IMR-90 (cell line): ENCODE results near the gene SFXN2. TPM values are rescaled to one million over a fixed set of nuclear protein-coding genes. Genes with fewer than 3 reads are reported as not detected.

Source experiments
- ATAC-seq: fragments of 200-7000 bp; cut with Tn5 transposase; 2 replicates; pipeline ENCODE4 v1.9.1; 2020; ENCODE audit warnings: low read depth, mild to moderate bottlenecking, moderate library complexity
- BruUV-seq: library from RNA; stranded (reverse); fragments of 400-500 nt; replicated peaks from 2 replicates; lab custom pipeline; 2021; lab: Mats Ljungman, UMichigan
- CTCF ChIA-PET: fragments of 300-600 bp; formaldehyde crosslinking; extraction: SDS; loops from one replicate; lab custom pipeline; 2021; ENCODE audit warnings: antibody characterized with exemption; lab: Yijun Ruan, JAX
- POLR2A ChIA-PET: fragments of 300-600 bp; sonication (Branson Sonifier 250); formaldehyde crosslinking; loops from one replicate; lab custom pipeline; 2022; ENCODE audit warnings: antibody characterized with exemption; ENCODE audit not compliant: unreplicated experiment; lab: Charles Lee
- DNase-seq: peaks from one replicate; pipeline ENCODE4 v3.0.0; 2013
- H2AFZ ChIP-seq: replicated peaks from 2 replicates; pipeline ENCODE3; 2013; ENCODE audit warnings: low read length, mild to moderate bottlenecking; ENCODE audit not compliant: poor library complexity
- H2AK5ac ChIP-seq: 2 replicates; pipeline ENCODE4 v1.6.1; 2013; ENCODE audit warnings: low read depth, low read length, inconsistent platforms
- H2AK9ac ChIP-seq: replicated peaks from 2 replicates; pipeline ENCODE3; 2013; ENCODE audit warnings: mild to moderate bottlenecking, low read depth, low read length, moderate library complexity; ENCODE audit not compliant: poor library complexity
- H2BK120ac ChIP-seq: 2 replicates; pipeline ENCODE4 v1.6.1; 2013; ENCODE audit warnings: low read depth, low read length, inconsistent platforms
- H2BK15ac ChIP-seq: 3 replicates; pipeline ENCODE4 v1.6.1; 2013; ENCODE audit warnings: low read depth, low read length, inconsistent platforms
- H2BK20ac ChIP-seq: 2 replicates; pipeline ENCODE4 v1.6.1; 2013; ENCODE audit warnings: low read depth, mild to moderate bottlenecking, inconsistent platforms, low read length, moderate library complexity
- H2BK5ac ChIP-seq: 2 replicates; pipeline ENCODE4 v1.6.1; 2013; ENCODE audit warnings: mild to moderate bottlenecking, low read depth, low read length, inconsistent platforms; ENCODE audit not compliant: poor library complexity, severe bottlenecking
- H3K14ac ChIP-seq: replicated peaks from 2 replicates; pipeline ENCODE4 v1.6.1; 2013; ENCODE audit warnings: low read depth, low read length, inconsistent platforms
- H3K18ac ChIP-seq: 2 replicates; pipeline ENCODE4 v1.6.1; 2013; ENCODE audit warnings: low read depth, low read length, control low read depth
- H3K23ac ChIP-seq: 2 replicates; pipeline ENCODE4 v1.6.1; 2013; ENCODE audit warnings: low read depth, low read length, inconsistent platforms
- H3K27ac ChIP-seq: 2 replicates; pipeline ENCODE4 v1.5.1; 2013; ENCODE audit warnings: mild to moderate bottlenecking, control low read depth, low read length; ENCODE audit not compliant: insufficient read depth
- H3K27me3 ChIP-seq: 2 replicates; pipeline ENCODE4 v1.6.1; 2013; ENCODE audit warnings: low read length; ENCODE audit not compliant: control insufficient read depth, insufficient read depth
- H3K36me3 ChIP-seq: 2 replicates; pipeline ENCODE4 v1.6.1; 2013; ENCODE audit warnings: low read length, mixed read lengths; ENCODE audit not compliant: control insufficient read depth, insufficient read depth
- H3K4ac ChIP-seq: 2 replicates; pipeline ENCODE4 v1.6.1; 2013; ENCODE audit warnings: low read depth, low read length, inconsistent platforms
- H3K4me1 ChIP-seq: 2 replicates; pipeline ENCODE4 v1.6.1; 2013; ENCODE audit warnings: low read length, mixed read lengths; ENCODE audit not compliant: control insufficient read depth, insufficient read depth
- H3K4me2 ChIP-seq: 2 replicates; pipeline ENCODE4 v1.6.1; 2013; ENCODE audit warnings: low read depth, mild to moderate bottlenecking, control low read depth, low read length, moderate library complexity
- H3K4me3 ChIP-seq: 2 replicates; pipeline ENCODE4 v1.5.1; 2013; ENCODE audit warnings: low read depth, mild to moderate bottlenecking, control low read depth, low read length, moderate library complexity; ENCODE audit not compliant: insufficient read depth
- H3K56ac ChIP-seq: 2 replicates; pipeline ENCODE4 v1.6.1; 2013; ENCODE audit warnings: low read length, inconsistent platforms; ENCODE audit not compliant: insufficient read depth; ENCODE audit errors: extremely low read depth
- H3K79me1 ChIP-seq, 2 experiments: 2 replicates each; pipeline ENCODE4 v1.6.1; 2013; ENCODE audit warnings: low read length in 2 of 2, inconsistent platforms in 1 of 2, low read depth in 1 of 2
- H3K9ac ChIP-seq: 2 replicates; pipeline ENCODE4 v1.6.1; 2013; ENCODE audit warnings: low read depth, low read length, control low read depth
- H3K9me1 ChIP-seq: 2 replicates; pipeline ENCODE4 v1.6.1; 2013; ENCODE audit warnings: low read length, inconsistent platforms; ENCODE audit not compliant: insufficient read depth
- H3K9me3 ChIP-seq: 2 replicates; pipeline ENCODE4 v1.6.1; 2013; ENCODE audit warnings: low read length; ENCODE audit not compliant: control insufficient read depth, insufficient read depth
- H4K20me1 ChIP-seq: 2 replicates; pipeline ENCODE4 v1.6.1; 2013; ENCODE audit warnings: low read length, inconsistent platforms; ENCODE audit not compliant: insufficient read depth
- H4K5ac ChIP-seq: 2 replicates; pipeline ENCODE4 v1.6.1; 2013; ENCODE audit warnings: mild to moderate bottlenecking, low read depth, low read length, control low read depth
- H4K8ac ChIP-seq, 2 experiments: 2 replicates each; pipeline ENCODE4 v1.6.1; 2013; ENCODE audit warnings: low read depth in 2 of 2, low read length in 2 of 2, control low read depth in 1 of 2, inconsistent platforms in 1 of 2
- H4K91ac ChIP-seq: 2 replicates; pipeline ENCODE4 v1.6.1; 2013; ENCODE audit warnings: low read depth, low read length, inconsistent platforms; ENCODE audit not compliant: insufficient read depth
- BHLHE40 ChIP-seq: fragments of 150-350 bp; IDR thresholded peaks from 2 replicates; pipeline ENCODE4 v1.6.1; 2016; ENCODE audit warnings: mild to moderate bottlenecking, low read depth, low read length
- CEBPB ChIP-seq: IDR thresholded peaks from 2 replicates; pipeline ENCODE4 v1.6.1; 2012; ENCODE audit warnings: low read depth, low read length, improper control_type of control experiment
- CTCF ChIP-seq: conservative IDR thresholded peaks from 2 replicates; pipeline ENCODE4 v1.5.1; 2012; ENCODE audit warnings: mild to moderate bottlenecking, low read depth, low read length, improper control_type of control experiment
- FOS ChIP-seq: fragments of 150-350 bp; IDR thresholded peaks from 2 replicates; pipeline ENCODE4 v1.6.1; 2016; ENCODE audit warnings: low read depth, low read length
- MAFK ChIP-seq: IDR thresholded peaks from 2 replicates; pipeline ENCODE4 v1.6.1; 2012; ENCODE audit warnings: low read depth, low read length, improper control_type of control experiment
- MAZ ChIP-seq: IDR thresholded peaks from 2 replicates; pipeline ENCODE4 v1.6.1; 2012; ENCODE audit warnings: low read depth, mild to moderate bottlenecking, low read length, improper control_type of control experiment, moderate library complexity, borderline replicate concordance
- MXI1 ChIP-seq: IDR thresholded peaks from 2 replicates; pipeline ENCODE4 v1.6.1; 2012; ENCODE audit warnings: low read depth, mild to moderate bottlenecking, low read length, moderate library complexity, borderline replicate concordance
- NFE2L2 ChIP-seq: fragments of 150-350 bp; IDR thresholded peaks from 2 replicates; pipeline ENCODE4 v1.6.1; 2016; ENCODE audit warnings: low read depth, mild to moderate bottlenecking, low read length
- POLR2A ChIP-seq: IDR thresholded peaks from 2 replicates; pipeline ENCODE4 v1.6.1; 2012; ENCODE audit warnings: mild to moderate bottlenecking, low read depth, low read length
- RAD21 ChIP-seq: IDR thresholded peaks from 2 replicates; pipeline ENCODE4 v1.6.1; 2012; ENCODE audit warnings: low read length, improper control_type of control experiment
- RCOR1 ChIP-seq: IDR thresholded peaks from 2 replicates; pipeline ENCODE4 v1.6.1; 2012; ENCODE audit warnings: mild to moderate bottlenecking, low read length, improper control_type of control experiment; ENCODE audit not compliant: insufficient replicate concordance
- RFX5 ChIP-seq: IDR thresholded peaks from 2 replicates; pipeline ENCODE4 v1.8.0; 2012; ENCODE audit warnings: low read depth, mild to moderate bottlenecking, low read length, moderate library complexity
- SMC3 ChIP-seq: fragments of 150-350 bp; IDR thresholded peaks from 2 replicates; pipeline ENCODE4 v1.6.1; 2016; ENCODE audit warnings: low read depth, mild to moderate bottlenecking, antibody characterized with exemption, low read length, moderate library complexity
- USF2 ChIP-seq: fragments of 150-350 bp; IDR thresholded peaks from 2 replicates; pipeline ENCODE4 v1.6.1; 2017; ENCODE audit warnings: mild to moderate bottlenecking, antibody characterized with exemption, low read length, low read depth
- WGBS, 2 experiments: methylation state at CpG; one replicate each; pipeline versions ENCODE4 v1.1.5 to v1.1.7; 2013; ENCODE audit warnings: missing lambda C conversion rate in 2 of 2; ENCODE audit not compliant: insufficient read length in 1 of 2; ENCODE audit errors: extremely low coverage in 2 of 2; 5-methylcytosine and 5-hydroxymethylcytosine counted together
- dilution Hi-C: fragments of 300-500 bp; cut with HindIII; formaldehyde crosslinking; loops from one replicate; pipeline ENCODE4 v1.14.3; 2018; ENCODE audit warnings: low sequenced_read_pairs; ENCODE audit not compliant: unreplicated experiment
- in situ Hi-C: fragments of 300-500 bp; cut with MboI; formaldehyde crosslinking; loops from 3 replicates; pipeline ENCODE4 v1.14.3; 2019; ENCODE audit warnings: low sequenced_read_pairs, inconsistent platforms, mixed read lengths
- intact Hi-C: fragments of 100-400 bp; cut with micrococcal nuclease; formaldehyde crosslinking; loops from 2 replicates; pipeline ENCODE4 v1.10.0; 2022
- polyA plus RNA-seq, 3 experiments: library from polyadenylated mRNA; depleted of rRNA; stranded (reverse); fragments of >200 nt; gene quantifications; 2 replicates each; pipeline ENCODE4 v1.2.3, GENCODE V29; 2012; ENCODE audit warnings: low replicate concordance in 1 of 3
- total RNA-seq: library from RNA; depleted of rRNA; stranded (reverse); fragments of >200 nt; gene quantifications from 2 replicates; pipeline ENCODE4 v1.2.3, GENCODE V29; 2012

SFXN2 gene
- total and polyA plus RNA-seq, 2 of the 4 experiments (the other 2 are of a cell fraction) = 6.9 to 11.7 TPM

- H3K4me2 ChIP-seq = no peak overlapping the region
- no peak overlapping the region for H4K91ac ChIP-seq
- POLR2A ChIA-PET = no interaction called here
- H3K27ac ChIP-seq = no peak overlapping the region
- no peak overlapping the region for H3K4me3 ChIP-seq
- no peak overlapping the region for H4K5ac ChIP-seq
- no peak overlapping the region for H3K56ac ChIP-seq
- H4K20me1 ChIP-seq = no peaks in the 10 kb centered on the region; the same call in 1 of the 2 replicates
- H2BK20ac ChIP-seq = no peak overlapping the region
- no peak overlapping the region for H3K23ac ChIP-seq
- DNase-seq (no peak), ATAC-seq (no peak)
- no peak overlapping the region for H3K9ac ChIP-seq
- H4K8ac ChIP-seq = no peak overlapping the region
- H3K9me3 ChIP-seq = no peaks in the 10 kb centered on the region
- H3K4ac ChIP-seq = no peak overlapping the region
- H2AFZ ChIP-seq = peak overlapping the region; percentile 14
- H2BK5ac ChIP-seq = no peak overlapping the region
- H3K36me3 ChIP-seq = peaks cover 9% of the 10 kb centered on the region
- H2BK120ac ChIP-seq = no peak overlapping the region
- WGBS, 2 experiments = 84% methylated on average over 6 of the region's 13 CpGs; no CpG with 5 or more reads in 1 of the 2 experiments
- intact Hi-C loops = loop anchor here (10.0 kb wide), 1 partner anchor 518 kb away; the partner anchor contains the start of gene RPEL1
- dilution Hi-C loops = no loop called here
- H2AK9ac ChIP-seq = no peak overlapping the region
- no peak overlapping the region for H2AK5ac ChIP-seq
- CTCF ChIA-PET = interaction anchor here (2.8 kb wide), 1 partner anchor 174 kb away, joined by 10 read pairs; no protein-coding TSS in a partner anchor
- BruUV-seq = no TSS peak
- no peak overlapping the region for H3K14ac ChIP-seq
- no peaks in the 10 kb centered on the region for H3K27me3 ChIP-seq
- H2BK15ac ChIP-seq = no peak overlapping the region
- no peak overlapping the region for H3K18ac ChIP-seq
- in situ Hi-C loops = loop anchor here (5.0 kb wide), 1 partner anchor 175 kb away; no protein-coding TSS in a partner anchor
- peaks cover 2% of the 10 kb centered on the region; the same call in 1 of the 2 replicates for H3K4me1 ChIP-seq
- H3K79me1 ChIP-seq = peaks cover 0 to 9% of the 10 kb centered on the region in 2 experiments; a peak in 2 of 4 replicates
- peaks cover 6% of the 10 kb centered on the region; the same call in 1 of the 2 replicates for H3K9me1 ChIP-seq
- no peak for TF ChIP-seq SMC3
- TF ChIP-seq RCOR1 = no peak
- TF ChIP-seq MAZ = no peak
- TF ChIP-seq RAD21 = no peak
- TF ChIP-seq BHLHE40 = no peak
- TF ChIP-seq RFX5 = no peak
- no peak for TF ChIP-seq CTCF
- TF ChIP-seq MAFK = no peak
- TF ChIP-seq USF2 = no peak
- TF ChIP-seq MXI1 = no peak
- no peak for TF ChIP-seq NFE2L2
- TF ChIP-seq FOS = no peak
- TF ChIP-seq CEBPB = no peak
- no peak for TF ChIP-seq POLR2A
Observed at GRCh38 chr10:102727037-102727818, 12.8 kb downstream of the SFXN2 start.
